GM18526 (cell line): Measurements from ENCODE around the gene AKR1E2.

Source experiments
- POLR2A ChIP-seq: IDR thresholded peaks from 3 replicates; pipeline ENCODE4 v1.6.1; 2011; ENCODE audit not compliant: insufficient read length; ENCODE audit errors: extremely low read depth

The AKR1E2 gene

DNA sequence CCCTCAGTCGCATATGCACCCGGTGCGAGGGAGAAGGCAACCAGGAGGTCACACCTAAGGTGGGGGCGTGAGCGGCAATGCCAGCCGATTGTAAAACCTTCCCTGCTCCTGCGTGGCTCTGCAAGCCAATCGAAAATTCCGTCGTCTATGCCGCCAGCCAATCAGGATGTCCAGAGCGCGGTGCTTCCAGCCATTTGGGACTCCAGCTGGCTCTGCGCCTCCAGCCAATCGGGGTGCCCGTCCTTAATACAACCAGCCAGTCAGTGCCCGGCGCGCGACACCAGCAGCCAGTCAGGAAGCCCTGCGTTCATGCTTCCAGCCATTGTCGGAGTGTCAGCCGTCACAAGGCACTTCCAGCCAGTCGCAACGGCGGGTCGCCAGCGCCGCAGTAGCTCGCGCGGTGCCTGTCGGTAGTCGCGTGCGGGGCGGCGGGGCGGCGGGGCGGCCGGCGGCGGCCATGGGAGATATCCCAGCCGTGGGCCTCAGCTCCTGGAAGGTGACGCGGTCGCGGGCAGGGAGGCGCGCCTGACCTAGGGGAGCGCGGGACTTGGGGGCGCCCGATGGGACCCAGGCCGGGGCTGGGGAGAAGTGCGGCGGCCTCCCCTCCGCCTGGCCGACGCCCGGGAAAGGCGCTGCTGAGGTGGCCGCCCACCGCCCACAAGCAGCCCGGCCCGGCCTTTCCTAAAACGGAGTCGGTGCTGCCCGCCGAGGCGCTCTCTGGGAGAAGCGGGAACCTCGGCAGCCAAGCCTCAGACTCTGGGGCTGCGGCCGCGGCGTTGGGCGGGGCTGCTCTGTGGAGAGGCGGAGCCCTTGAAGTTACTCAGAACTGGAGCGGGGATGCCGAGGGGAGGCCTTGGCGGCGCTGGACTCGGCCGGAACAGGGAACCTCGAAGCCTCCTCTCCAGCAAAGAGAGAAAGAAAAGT lies at the start of gene AKR1E2:
Gene AKR1E2, plus strand, starts transcription at position 340 of the 924 bp plus-strand sequence. Its CDS starts 118 bp downstream, at position 458.
- no peak for TF ChIP-seq POLR2A

DNA sequence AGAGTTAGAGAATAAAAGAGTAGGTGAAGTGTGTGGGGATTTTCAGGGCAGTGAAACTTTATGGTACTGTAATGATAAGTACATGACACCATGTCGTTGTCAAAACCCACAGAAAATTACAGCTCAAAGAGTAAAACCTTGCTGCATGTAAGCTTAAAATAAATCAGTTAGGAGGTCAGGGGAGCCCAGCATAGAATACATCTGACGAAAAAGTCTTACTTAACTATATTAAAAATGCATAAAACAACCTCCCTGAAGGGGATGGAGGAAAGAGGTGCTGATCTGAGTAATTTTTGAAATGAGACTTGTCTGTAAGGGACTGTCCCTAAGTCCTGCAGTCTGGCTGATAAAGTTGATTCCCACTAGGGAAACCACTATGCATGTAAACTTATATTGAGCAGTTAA lies 49.8 kb upstream of the AKR1E2 start:
- no peak for TF ChIP-seq POLR2A

DNA sequence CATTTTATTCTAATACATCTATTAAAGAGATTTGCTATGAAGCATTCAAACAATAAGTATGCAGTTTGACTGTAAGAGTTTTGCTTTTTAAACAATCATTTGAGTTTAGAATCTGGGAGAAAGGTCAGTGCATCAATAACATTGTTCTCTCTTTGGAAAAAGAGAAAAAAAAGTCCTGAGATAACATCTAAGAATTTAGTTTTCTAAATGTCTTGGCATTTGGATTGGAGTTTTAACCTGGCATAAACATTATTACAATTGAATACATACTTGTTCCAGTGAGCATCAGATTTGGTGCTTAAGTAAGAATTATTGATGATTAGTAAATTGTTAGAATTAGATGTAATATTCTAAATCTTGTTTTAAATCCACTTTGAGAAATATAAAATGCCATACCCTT lies 47.2 kb upstream of the AKR1E2 start:
- TF ChIP-seq POLR2A: no peak

DNA sequence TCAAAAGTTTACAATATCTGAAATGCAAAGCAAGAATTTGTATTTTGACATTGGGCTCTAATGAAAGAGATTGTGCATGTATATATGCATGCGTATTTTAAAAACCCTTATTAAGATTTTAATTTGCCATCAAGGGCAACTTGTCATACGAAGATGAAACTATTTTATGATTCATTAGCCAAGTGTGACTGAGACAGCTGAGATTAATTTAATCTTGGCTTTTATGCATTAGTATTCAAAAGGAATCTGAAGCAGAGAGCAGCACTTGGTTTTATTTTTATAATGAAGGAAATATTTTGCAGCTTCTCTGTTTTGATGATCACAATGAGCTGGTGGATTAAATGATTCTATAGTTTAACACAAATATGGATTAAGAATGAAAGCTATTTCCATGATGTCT lies 45.9 kb upstream of the AKR1E2 start:
- no peak for TF ChIP-seq POLR2A

DNA sequence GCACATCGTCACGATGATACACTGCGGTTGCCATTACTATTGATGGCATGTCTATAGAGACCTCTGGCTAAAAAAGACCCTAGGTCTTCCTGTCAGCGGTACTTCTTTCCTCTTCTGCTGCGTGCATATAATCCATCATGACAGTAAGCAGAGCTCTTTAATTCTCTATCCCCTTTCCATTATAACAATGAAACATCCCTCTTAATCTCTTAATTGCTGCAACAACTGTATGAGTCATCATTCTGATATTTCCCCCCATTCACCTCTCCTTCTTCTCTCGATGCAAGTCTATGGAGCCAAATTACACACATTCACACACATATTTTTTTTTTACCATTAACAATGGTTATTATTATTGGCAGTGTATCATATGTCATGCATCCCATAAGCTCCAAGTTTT lies 45.2 kb upstream of the AKR1E2 start:
- TF ChIP-seq POLR2A: no peak

DNA sequence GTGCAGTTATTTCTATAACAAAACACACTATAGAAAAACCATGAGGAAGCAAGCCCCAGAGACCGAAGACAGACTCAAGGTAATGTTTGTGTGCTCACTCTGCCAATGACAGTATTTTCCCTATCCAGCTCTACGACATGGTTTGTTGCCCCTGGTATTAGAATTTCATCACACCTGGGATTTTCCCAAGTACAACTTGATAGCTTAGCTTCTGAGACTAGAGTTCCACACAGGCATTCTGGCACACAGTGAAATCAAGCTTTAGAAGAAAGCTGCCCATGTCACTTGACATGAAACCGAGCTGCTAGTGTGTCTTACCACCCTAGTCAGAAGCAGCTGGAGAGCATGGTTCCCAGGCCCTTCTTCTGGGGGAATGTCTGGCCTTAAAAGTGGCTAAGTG lies 44.1 kb upstream of the AKR1E2 start:
- TF ChIP-seq POLR2A: no peak

DNA sequence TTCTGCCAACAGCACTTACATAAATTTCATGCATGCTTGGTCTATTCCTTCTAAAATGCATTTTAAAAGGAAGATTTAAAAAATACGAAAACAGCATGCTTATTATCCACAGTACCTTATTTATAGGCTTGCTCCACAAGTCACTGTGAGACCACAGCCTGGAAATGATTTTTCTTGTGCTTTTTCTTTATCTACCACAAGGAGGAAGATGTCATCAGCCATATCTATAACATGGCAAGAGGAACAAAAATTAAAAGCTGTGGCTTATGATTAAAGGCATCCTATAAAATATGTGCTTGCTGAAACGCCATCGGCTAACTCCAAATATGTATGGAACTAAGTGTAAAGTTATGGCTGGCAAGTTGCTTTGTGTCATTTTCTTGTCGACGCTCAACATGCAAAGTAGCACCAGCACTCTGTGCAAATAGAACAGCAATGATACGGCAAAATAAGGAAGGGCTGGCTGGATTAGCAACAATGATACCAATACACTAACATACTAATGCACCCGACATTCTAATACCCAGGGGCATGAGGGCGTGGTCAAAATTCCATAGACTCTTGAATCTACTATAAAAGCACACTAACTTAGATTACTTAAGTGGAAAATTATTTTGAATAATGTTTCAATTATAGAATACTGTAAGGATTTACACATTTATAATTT lies 41.2 kb upstream of the AKR1E2 start:
- TF ChIP-seq POLR2A: no peak

DNA sequence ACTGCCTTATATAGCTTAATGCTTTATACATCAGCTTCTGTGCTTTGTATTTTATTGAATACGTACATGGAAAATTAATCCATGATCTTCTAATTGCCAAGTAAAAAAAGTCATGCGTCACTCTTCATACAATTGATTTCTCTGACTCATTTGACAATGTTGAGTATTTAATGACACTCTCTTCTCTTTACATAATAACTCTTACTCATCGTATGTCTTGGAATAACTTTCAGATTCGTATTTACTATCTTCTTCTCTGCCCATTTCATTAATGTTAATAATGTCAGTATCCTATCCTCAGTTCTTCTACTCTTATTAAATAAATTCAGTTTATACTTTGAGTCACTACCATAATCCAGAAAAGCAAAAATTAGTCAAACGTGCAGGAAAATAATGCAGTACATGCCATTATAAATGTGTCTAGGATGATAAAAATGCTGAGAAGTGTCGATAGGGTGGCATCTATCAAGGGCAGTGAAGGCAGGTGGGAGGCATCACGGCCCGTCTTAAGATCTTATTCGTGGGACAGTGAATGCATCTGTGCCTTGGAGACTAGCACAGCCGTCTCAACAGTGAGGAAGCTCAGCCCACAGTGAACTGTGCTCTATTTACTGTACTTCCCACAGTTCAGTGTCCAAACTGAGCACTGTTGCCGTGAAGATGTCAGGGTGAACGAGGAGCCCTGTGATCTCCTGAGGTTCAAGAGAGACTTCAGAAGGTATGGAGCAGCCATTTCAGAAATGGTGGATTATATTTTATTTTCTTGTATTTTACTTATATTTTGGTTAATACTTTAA lies 39.8 kb upstream of the AKR1E2 start:
- no peak for TF ChIP-seq POLR2A

DNA sequence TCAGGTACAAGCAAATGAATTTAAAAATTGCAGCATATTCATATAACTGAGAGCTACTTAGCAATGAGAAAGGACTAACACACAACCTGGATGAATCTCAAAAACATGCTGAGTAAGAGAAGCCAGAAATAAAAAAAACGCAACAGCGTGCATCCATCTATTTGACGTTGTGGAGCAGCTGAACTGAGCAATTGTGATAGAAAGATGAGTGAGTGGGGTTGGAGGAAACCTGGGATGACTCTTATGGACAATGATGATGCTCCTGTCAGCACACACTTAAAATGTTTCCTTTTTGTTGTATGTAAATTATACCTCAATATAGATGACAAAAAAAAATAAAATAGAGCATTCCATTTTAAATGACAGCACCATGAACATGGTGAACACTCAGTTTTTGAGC lies 36.0 kb upstream of the AKR1E2 start:
- no peak for TF ChIP-seq POLR2A

DNA sequence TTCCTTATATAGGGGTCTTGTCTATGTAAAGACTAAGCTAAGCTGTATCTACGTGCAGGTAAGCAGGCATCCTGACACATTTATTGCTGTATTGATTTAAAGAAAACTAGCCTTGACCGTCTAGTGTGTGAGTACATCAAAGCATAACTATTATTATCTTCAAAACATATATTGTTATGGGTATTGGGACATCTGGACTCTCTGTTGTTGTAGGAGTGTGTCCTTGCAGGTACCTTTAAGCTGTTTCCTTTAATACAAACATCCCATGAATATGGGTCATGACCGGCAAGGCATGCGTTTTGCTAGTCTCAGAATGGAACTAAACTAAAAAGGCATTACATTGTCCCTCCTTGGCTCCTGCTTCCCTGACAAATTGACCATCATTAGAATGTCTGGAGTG lies 35.1 kb upstream of the AKR1E2 start:
- no peak for TF ChIP-seq POLR2A

DNA sequence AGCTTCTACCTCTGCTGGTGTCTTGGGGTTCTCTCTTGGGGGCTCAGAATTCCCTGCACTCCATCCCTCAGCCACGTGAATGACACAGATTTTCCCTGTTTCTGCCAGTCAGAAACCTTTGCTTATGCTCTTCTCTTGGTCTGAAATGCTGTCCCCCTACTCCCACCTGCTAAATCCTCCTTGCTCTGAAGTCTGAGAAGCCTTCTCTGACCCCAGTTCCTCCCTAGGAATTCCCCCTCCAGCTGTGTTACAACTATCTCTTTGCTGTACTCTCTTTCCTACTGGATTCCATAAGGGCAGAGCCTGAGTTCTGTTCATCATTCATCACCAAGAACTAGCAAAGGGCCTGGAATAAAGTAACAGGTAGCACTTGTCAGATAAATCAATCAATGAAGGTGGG lies 33.6 kb upstream of the AKR1E2 start:
- TF ChIP-seq POLR2A: no peak

DNA sequence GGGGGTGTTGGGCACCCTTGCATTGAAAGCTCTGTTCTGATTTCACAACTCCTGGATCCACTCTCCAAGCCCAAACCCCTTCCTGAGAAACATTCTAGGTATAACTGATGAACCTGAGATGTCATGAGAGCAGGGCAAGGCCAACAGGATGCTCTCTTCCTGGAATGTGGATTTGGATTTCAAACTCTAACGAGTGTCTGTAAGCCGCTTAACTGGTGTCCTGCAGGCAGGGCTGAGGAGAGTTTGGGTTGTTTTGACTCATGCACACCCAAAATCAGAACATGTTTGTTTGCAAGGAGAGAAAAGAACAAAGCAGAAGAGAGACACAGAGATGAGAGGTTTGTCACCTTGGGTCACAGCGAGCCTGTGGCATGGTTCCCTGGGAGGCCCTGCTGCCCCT lies 24.6 kb upstream of the AKR1E2 start:
- no peak for TF ChIP-seq POLR2A

DNA sequence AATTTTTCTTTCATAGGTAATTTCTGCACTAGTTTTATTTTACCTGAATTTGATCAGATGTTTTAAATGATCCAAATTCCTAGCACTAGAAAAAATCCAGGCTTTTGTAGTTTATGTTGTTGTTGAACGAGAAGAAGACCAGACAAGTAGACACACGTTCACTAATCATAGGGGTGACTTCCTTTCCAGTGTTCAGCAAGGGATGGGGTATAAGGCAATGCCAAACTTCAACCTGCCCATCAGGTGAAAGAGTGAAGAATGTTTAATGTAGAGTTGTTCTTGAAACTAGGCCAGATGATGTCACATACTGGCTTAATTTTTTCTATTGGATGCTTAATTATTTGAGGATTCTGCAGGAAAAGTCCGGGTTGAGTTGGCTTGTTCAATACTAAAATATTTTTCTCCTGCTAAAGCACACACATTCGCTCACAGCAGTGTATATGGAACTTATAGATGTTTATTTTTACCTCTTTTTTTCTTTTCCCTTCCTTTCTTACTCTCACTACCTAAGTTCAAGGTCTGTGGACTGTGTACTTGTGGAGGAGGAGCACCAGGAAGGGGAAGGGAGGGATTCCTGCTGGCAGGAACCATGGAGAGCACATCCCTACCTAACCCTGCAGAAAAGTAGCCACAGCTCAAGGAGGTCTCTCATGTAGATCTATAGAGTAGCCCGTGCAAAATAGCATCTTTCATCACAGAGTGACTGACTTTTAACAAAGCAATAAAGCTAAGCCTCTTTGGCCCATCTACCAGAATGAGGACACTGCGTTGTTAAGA lies 23.1 kb upstream of the AKR1E2 start:
- TF ChIP-seq POLR2A: no peak

DNA sequence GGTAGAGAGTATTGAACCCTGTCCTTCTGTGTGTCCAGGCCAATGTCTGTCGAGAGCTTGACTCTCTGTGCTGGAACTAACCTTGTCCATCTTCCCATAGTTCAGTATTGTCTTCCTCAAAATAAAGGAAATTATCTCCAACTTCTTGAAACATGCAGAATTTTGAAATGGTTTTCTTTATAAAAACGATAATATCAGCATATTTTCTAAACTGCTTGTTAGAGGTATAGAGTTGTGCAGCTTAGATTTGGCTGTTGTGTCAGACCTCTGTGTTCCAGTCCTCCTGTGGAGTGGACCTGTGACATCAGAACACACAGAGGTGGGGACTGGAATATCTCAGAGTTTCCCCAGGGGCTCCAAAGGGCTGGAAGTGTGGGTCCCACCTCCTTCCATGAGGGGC lies 22.2 kb upstream of the AKR1E2 start:
- no peak for TF ChIP-seq POLR2A

DNA sequence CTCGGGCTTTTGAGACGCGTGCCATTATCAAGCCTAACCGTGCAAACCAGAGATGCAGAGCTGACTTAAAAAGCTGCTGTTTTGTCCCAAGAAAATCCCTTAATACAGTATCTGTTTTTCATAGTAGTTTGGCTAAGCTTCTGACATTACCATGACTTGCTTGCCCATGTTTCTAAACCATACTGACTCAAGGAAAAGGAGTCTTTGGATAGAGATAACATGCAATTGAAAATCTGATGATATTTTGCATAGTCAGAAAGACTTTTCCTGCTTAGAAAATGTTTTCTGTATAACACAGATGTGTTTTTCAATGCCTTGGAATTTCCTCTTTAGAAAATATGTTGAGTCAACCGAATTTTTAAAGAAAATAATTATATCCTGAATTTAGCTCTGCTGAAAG lies 21.5 kb upstream of the AKR1E2 start:
- no peak for TF ChIP-seq POLR2A

DNA sequence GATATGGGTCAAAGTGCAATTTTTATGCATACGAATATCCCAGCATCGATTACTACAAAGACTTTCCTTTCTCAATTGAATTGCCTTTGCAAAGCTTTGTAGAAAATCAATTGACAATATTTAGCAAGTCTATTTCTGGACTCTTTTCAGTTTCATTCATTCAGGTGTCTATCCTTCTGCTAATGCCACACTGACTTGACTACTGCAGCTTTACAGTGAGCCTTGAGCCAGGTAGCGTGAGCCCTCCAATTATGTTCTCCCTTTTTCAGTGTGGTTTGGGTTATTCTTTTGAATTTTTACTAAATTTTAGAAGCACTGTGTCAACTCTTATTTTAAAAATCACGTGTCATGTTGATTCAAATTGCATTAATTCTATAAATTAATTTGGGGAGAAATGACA lies 19.5 kb upstream of the AKR1E2 start:
- TF ChIP-seq POLR2A: no peak
